Islet of Langerhans (tissue), 1 donor: ENCODE measurements around the gene EFEMP1.

Source experiments
- FAIRE-seq: peaks from one replicate; lab custom pipeline; 2011; peaks lifted over from hg19 to GRCh38; lab: Jason Lieb, UNC

The EFEMP1 gene

GRCh38 chr2:55826246-55826645, 97.3 kb downstream of the EFEMP1 start:
- FAIRE-seq: no peak

DNA sequence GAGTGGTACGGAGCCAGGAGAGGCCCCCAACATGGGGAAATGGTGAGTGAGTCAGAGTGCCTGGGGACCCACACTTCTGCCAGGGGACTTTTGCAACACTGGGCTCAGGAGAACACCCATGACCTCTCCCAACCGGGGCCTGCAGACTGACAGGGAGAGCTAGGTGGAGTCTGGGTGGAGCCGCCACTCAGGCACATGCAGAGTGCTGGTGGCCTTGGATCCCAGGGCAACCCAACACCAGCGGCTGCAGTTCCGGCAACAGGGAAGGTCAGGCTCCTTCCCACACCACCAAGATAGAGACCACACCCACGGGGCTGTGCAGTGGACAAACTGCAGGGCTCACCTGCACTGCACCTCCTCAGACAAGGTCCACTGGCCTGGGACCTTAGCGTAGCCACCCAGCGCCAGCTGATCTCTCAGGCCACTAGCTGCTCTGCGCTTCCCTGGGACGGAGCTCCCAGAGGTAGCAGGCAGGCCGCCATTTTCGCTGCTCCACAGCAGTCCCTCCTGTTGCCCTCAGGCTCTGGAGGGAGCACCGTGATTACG, 99.0 kb downstream of the EFEMP1 start:
- no peak for FAIRE-seq
